BLaER1 treated with 17β-estradiol and CSF1 and Interleukin-3, amounts not matched to agents 10 nM and 100 nM (cell line): ENCODE results near the gene CAMK4.

Experiments
- H3K27ac ChIP-seq, 11 experiments: shearing (Covaris generic); formaldehyde crosslinking; 2 replicates each; pipeline ENCODE4 v1.8.1; 2022
- H3K27me3 ChIP-seq, 11 experiments: shearing (Covaris generic); formaldehyde crosslinking; 2 replicates each; pipeline ENCODE4 v1.8.1; 2022
- H3K36me3 ChIP-seq, 11 experiments: shearing (Covaris generic); formaldehyde crosslinking; 2 replicates each; pipeline ENCODE4 v1.8.1; 2022
- H3K4me1 ChIP-seq, 10 experiments: shearing (Covaris generic); formaldehyde crosslinking; 2 replicates each; pipeline ENCODE4 v1.8.1; 2022
- H3K4me2 ChIP-seq, 11 experiments: shearing (Covaris generic); formaldehyde crosslinking; 2 replicates each; pipeline ENCODE4 v1.8.1; 2022
- H3K4me3 ChIP-seq, 10 experiments: shearing (Covaris generic); formaldehyde crosslinking; 2 replicates each; pipeline ENCODE4 v1.8.1; 2022
- H3K9ac ChIP-seq, 11 experiments: shearing (Covaris generic); formaldehyde crosslinking; 2 replicates each; pipeline ENCODE4 v1.8.1; 2022
- H3K9me3 ChIP-seq, 11 experiments: shearing (Covaris generic); formaldehyde crosslinking; replicated peaks in 1 of 11; 2 replicates each; pipeline ENCODE4 v1.8.1; 2022
- H4K20me1 ChIP-seq, 11 experiments: shearing (Covaris generic); formaldehyde crosslinking; 2 replicates each; pipeline ENCODE4 v1.8.1; 2022
- Cebpa-rat ChIP-seq, 11 experiments: shearing (Covaris generic); IDR thresholded peaks; 2 replicates each; pipeline ENCODE4 v1.8.1; 2022

Gene CAMK4

GRCh38 chr5:111211341-111211740 is 12.8 kb upstream of the CAMK4 start:
- Histone ChIP-seq H3K4me3 (no peak overlapping the region), H4K20me1 (no peaks in the 10 kb centered on the region), H3K27ac (no peak overlapping the region), H3K36me3 (no peaks in the 10 kb centered on the region), H3K9ac (no peak overlapping the region), H3K4me1 (peaks cover 0 to 6% (median 0%) of the 10 kb centered on the region in 10 experiments; a peak in 1 of 20 replicates), H3K9me3 (peaks cover 0 to 15% (median 3%) of the 10 kb centered on the region in 11 experiments; a peak in 10 of 22 replicates), H3K4me2 (no peak overlapping the region), H3K27me3 (no peaks in the 10 kb centered on the region)
- no peak for TF ChIP-seq Cebpa-rat (IDR thresholded peaks at IDR 0.05)

DNA sequence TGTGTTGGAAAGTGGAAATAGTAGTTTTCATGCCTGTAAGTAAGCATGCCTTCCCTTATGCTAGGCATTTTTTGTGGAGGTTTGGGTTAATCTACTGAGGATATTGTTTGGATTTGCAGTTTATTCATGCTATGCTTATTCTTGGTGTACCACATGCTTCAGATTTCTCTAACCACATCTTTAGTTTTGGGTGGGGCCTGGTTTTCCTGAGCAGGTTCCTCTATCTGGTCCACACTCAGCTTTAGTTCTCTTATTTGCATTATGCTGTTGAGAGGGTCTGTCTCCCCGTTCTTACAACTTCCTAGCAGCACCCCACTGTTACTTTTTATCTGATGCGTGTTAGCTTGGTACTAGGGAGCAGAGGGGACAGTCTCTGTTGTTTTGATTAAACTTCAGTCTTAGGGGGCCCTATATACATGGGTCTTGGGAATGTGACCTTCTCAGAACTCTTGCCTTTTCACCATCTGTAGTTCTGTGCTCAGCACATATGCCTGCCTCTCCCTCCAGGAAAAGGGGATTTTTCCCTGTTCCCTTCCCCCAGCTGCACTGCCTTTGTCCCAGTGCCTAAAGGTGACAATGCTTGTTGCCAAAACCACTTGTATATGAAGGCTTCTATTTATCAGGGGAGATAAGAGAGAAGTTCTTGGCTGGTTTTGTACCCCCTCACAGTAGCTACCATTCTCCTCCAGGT is 10.0 kb upstream of the CAMK4 start:
- peaks cover 0 to 6% (median 0%) of the 10 kb centered on the region in 10 experiments; a peak in 1 of 20 replicates for H3K4me1 ChIP-seq
- no peak for TF ChIP-seq Cebpa-rat (IDR thresholded peaks at IDR 0.05)
- no peak overlapping the region for H3K27ac ChIP-seq
- no peak overlapping the region for H3K9ac ChIP-seq
- no peaks in the 10 kb centered on the region for H3K36me3 ChIP-seq
- peaks cover 0 to 21% (median 7%) of the 10 kb centered on the region in 11 experiments; a peak in 10 of 22 replicates for H3K9me3 ChIP-seq
- no peaks in the 10 kb centered on the region for H4K20me1 ChIP-seq
- H3K4me2 ChIP-seq = no peak overlapping the region
- no peak overlapping the region for H3K4me3 ChIP-seq
- H3K27me3 ChIP-seq = no peaks in the 10 kb centered on the region

GRCh38 chr5:111215971-111216370 is 8.2 kb upstream of the CAMK4 start:
- no peak for TF ChIP-seq Cebpa-rat (IDR thresholded peaks at IDR 0.05)
- H3K9me3 ChIP-seq = peaks cover 0 to 21% (median 7%) of the 10 kb centered on the region in 11 experiments; a peak in 10 of 22 replicates
- H3K27ac ChIP-seq = no peak overlapping the region
- no peaks in the 10 kb centered on the region for H3K27me3 ChIP-seq
- no peak overlapping the region for H3K4me3 ChIP-seq
- H3K36me3 ChIP-seq = no peaks in the 10 kb centered on the region
- no peak overlapping the region for H3K9ac ChIP-seq
- no peak overlapping the region for H3K4me2 ChIP-seq
- H4K20me1 ChIP-seq = no peaks in the 10 kb centered on the region
- H3K4me1 ChIP-seq = peaks cover 0 to 6% (median 0%) of the 10 kb centered on the region in 10 experiments; a peak in 1 of 20 replicates

DNA sequence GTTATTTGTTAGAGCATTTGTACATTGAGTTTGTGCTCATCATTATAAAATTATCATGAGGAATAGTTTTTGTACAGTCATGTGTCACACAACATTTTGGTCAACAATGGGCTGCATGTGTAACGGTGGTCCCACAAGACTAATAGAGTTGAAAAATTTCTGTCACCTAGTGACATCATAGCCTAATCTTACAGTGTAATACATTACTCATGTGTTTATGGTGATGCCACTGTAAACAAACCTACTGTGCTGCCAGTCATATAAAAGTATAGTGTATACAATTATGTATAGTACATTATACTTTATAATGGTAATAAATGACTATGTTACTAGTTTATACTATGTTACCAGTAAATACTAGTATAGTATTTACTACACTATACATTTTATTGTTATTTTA is 3.0 kb upstream of the CAMK4 start:
- Histone ChIP-seq H3K9me3 (peaks cover 0 to 8% (median 0%) of the 10 kb centered on the region in 11 experiments; a peak in 3 of 22 replicates), H3K27ac (no peak overlapping the region), H3K27me3 (peaks cover 21 to 31% (median 25%) of the 10 kb centered on the region in 11 experiments), H3K4me2 (no peak overlapping the region), H4K20me1 (0 out of 22 replicates have a peak, but pooled peaks cover 0 to 4% (median 0%) of the 10 kb centered on the region in 11 experiments), H3K9ac (no peak overlapping the region), H3K4me3 (no peak overlapping the region), H3K36me3 (no peaks in the 10 kb centered on the region), H3K4me1 (peaks cover 5 to 15% (median 9%) of the 10 kb centered on the region in 10 experiments; a peak in 17 of 20 replicates)
- TF ChIP-seq Cebpa-rat (IDR thresholded peaks at IDR 0.05) = no peak

GRCh38 chr5:111223101-111223786 is 940 bp upstream of the CAMK4 start:
- H3K4me1 ChIP-seq = peaks cover 5 to 15% (median 9%) of the 10 kb centered on the region in 10 experiments; a peak in 17 of 20 replicates
- TF ChIP-seq Cebpa-rat (IDR thresholded peaks at IDR 0.05) = no peak
- peaks cover 21 to 31% (median 25%) of the 10 kb centered on the region in 11 experiments for H3K27me3 ChIP-seq
- H3K4me3 ChIP-seq = peak overlapping the region; percentile 58 to 77 (median 75)
- peak overlapping the region in 10 of 11 experiments; percentile 38 to 80 (median 72); a peak in 16 of 22 replicates for H3K9ac ChIP-seq
- H3K4me2 ChIP-seq = peak overlapping the region; percentile 89 to 99 (median 98)
- H4K20me1 ChIP-seq = 0 out of 22 replicates have a peak, but pooled peaks cover 0 to 4% (median 0%) of the 10 kb centered on the region in 11 experiments
- H3K36me3 ChIP-seq = no peaks in the 10 kb centered on the region
- no peaks in the 10 kb centered on the region for H3K9me3 ChIP-seq
- 0 out of 22 replicates have a peak overlapping the region, but pooled peaks of 2 of the 11 experiments have one; percentile 33 to 41 for H3K27ac ChIP-seq

DNA sequence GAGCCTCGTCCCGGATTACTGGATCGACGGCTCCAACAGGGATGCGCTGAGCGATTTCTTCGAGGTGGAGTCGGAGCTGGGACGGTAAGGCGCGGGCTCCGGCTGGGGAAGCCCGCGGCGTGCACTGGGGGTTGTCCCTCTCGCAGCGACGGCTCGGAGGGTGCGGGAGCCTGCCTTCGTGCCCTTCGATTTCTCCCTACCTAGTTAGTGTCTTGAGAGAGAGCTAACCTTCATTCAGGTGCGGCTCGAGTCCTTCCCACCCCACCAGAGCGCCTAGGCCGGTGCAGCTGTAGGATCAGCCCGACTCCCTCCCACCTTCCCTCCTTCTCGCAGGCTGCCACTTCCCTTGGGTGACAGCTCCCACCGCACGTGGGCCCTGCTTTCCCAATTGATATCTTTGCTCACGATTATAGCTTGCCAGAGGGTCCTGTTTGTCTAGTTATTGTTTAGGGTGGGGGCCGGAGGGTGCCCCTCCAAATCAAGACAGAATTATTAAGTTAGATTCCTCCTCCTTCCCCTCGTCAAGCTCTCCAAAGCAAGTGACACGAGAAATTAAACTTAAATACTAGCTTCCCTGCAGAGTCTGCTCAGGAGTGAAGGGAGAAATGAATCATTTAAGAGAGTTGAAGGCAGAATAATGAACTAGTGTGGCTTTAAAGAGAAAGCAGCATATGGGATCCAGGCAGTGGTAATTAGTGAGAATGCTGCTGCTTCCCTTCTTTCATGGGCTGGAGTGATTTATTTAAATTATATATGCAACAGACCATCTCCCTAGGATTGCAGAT is 569 bp downstream of the CAMK4 start:
- TF ChIP-seq Cebpa-rat (IDR thresholded peaks at IDR 0.05) = no peak
- Histone ChIP-seq H3K4me3 (peak overlapping the region; percentile 58 to 77 (median 75)), H3K9me3 (no peaks in the 10 kb centered on the region), H3K4me1 (peaks cover 5 to 16% (median 9%) of the 10 kb centered on the region in 10 experiments; a peak in 18 of 20 replicates), H4K20me1 (0 out of 22 replicates have a peak, but pooled peaks cover 0 to 4% (median 0%) of the 10 kb centered on the region in 11 experiments), H3K27ac (peak overlapping the region in 9 of 11 experiments; percentile 12 to 49 (median 41); a peak in 9 of 22 replicates), H3K36me3 (no peaks in the 10 kb centered on the region), H3K4me2 (peak overlapping the region; percentile 89 to 99 (median 98)), H3K27me3 (peaks cover 21 to 31% (median 25%) of the 10 kb centered on the region in 11 experiments), H3K9ac (peak overlapping the region; percentile 20 to 80 (median 71); a peak in 20 of 22 replicates)

DNA sequence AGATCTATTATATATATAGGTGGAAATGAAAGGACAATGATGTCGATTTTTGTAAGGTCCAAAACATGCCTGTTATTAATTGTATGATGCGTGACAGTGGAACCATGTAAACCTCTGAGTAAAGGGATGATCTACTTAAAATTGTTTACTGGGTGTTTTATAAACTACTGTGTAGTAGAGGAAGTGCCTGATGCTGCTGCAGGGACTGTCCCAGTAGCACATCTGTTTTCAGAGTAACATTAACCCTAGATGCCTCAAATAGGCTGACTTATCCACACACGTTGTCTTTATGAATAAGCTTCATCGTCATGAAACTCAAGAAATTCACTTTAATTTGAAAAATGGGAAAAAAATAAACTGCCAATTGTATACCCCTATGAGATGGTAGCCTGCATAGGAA is 1.7 kb downstream of the CAMK4 start:
- Histone ChIP-seq H4K20me1 (0 out of 22 replicates have a peak, but pooled peaks cover 0 to 4% (median 0%) of the 10 kb centered on the region in 11 experiments), H3K9me3 (no peaks in the 10 kb centered on the region), H3K4me3 (no peak overlapping the region), H3K4me1 (peaks cover 5 to 28% (median 14%) of the 10 kb centered on the region in 10 experiments; a peak in 19 of 20 replicates), H3K4me2 (no peak overlapping the region), H3K9ac (no peak overlapping the region), H3K27me3 (peaks cover 21 to 31% (median 25%) of the 10 kb centered on the region in 11 experiments), H3K27ac (no peak overlapping the region), H3K36me3 (no peaks in the 10 kb centered on the region)
- no peak for TF ChIP-seq Cebpa-rat (IDR thresholded peaks at IDR 0.05)

DNA sequence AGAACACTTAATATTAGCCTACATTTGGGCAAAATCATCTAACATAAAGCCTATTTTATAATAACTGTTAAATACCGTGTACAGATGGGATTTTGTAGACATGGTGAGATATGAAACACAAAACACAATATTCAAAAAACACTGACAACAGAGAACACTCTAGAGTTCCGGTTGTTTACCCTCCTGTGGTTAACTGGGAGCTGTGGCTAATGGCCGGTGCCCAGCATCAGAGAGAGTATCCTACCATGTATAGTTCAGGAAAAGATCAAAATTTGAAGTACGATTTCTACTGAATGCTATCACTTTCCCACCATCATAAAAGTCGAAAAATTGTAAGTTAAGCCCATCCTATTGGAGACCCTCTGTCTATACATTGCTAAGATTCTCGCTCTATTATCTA is 2.4 kb downstream of the CAMK4 start:
- no peak overlapping the region for H3K27ac ChIP-seq
- no peak overlapping the region for H3K4me2 ChIP-seq
- H3K9me3 ChIP-seq = no peaks in the 10 kb centered on the region
- no peak for TF ChIP-seq Cebpa-rat (IDR thresholded peaks at IDR 0.05)
- H3K27me3 ChIP-seq = peaks cover 21 to 31% (median 25%) of the 10 kb centered on the region in 11 experiments
- H3K4me3 ChIP-seq = no peak overlapping the region
- H3K4me1 ChIP-seq = peaks cover 5 to 29% (median 15%) of the 10 kb centered on the region in 10 experiments; a peak in 19 of 20 replicates
- H4K20me1 ChIP-seq = 0 out of 22 replicates have a peak, but pooled peaks cover 0 to 4% (median 0%) of the 10 kb centered on the region in 11 experiments
- no peak overlapping the region for H3K9ac ChIP-seq
- no peaks in the 10 kb centered on the region for H3K36me3 ChIP-seq
